Vagina (tissue), 2 donors: ENCODE measurements around the gene PRRG1.

Source experiments
- POLR2A ChIP-seq, 2 donors: fragments of 450-650 bp; IDR thresholded peaks; one replicate each; pipeline ENCODE4 v1.6.1; 2017; ENCODE audit warnings: antibody characterized with exemption in 2 of 2, mild to moderate bottlenecking in 2 of 2, moderate library complexity in 2 of 2
- POLR2AphosphoS5 ChIP-seq, 2 donors: sonication (generic); formaldehyde crosslinking; IDR thresholded peaks; one replicate each; pipeline ENCODE4 v1.9.0; 2017; ENCODE audit warnings: antibody characterized with exemption in 2 of 2, mild to moderate bottlenecking in 2 of 2, low read depth in 1 of 2; ENCODE audit not compliant: insufficient read depth in 1 of 2
- TF ChIP-seq, protein P1 (sequence below), 3 experiments: fragments of 450-650 bp in 2 of 3; fragments of 200-600 bp in 1 of 3; sonication (generic) in 1 of 3; IDR thresholded peaks; one replicate each; pipeline ENCODE4 v1.5.1; 2017 to 2019; ENCODE audit warnings: antibody characterized with exemption in 3 of 3, mild to moderate bottlenecking in 2 of 3, moderate library complexity in 2 of 3

DNA sequence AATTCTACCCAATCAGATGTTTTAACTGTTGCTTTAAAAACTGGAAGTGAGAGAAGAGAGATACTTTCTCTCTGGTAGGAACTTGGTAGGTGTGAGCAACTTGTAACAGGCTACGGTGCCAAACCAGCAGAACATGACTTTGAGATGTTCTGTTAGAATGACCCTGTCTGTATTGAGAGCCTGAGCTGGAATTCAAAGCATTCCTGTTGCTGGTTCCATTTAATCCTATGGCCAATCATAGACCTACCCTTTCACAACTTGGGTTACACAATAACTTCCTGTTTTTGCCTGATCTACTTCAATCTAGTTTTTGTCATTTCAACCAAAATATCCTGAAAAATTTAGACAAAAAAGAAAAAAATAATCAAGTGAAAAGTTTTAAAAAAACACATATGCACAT, 1.7 kb upstream of the PRRG1 start:
- TF ChIP-seq POLR2A (IDR thresholded peaks at IDR 0.05) (no peak), POLR2AphosphoS5 (IDR thresholded peaks at IDR 0.05; ENCODE audit: insufficient read depth in 1 of 2, low read depth in 1 of 2) (no peak)
- TF ChIP-seq, protein P1, sequence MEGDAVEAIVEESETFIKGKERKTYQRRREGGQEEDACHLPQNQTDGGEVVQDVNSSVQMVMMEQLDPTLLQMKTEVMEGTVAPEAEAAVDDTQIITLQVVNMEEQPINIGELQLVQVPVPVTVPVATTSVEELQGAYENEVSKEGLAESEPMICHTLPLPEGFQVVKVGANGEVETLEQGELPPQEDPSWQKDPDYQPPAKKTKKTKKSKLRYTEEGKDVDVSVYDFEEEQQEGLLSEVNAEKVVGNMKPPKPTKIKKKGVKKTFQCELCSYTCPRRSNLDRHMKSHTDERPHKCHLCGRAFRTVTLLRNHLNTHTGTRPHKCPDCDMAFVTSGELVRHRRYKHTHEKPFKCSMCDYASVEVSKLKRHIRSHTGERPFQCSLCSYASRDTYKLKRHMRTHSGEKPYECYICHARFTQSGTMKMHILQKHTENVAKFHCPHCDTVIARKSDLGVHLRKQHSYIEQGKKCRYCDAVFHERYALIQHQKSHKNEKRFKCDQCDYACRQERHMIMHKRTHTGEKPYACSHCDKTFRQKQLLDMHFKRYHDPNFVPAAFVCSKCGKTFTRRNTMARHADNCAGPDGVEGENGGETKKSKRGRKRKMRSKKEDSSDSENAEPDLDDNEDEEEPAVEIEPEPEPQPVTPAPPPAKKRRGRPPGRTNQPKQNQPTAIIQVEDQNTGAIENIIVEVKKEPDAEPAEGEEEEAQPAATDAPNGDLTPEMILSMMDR (IDR thresholded peaks at IDR 0.05): no peak
